ENCODE measurements around the gene APIP.

DNA sequence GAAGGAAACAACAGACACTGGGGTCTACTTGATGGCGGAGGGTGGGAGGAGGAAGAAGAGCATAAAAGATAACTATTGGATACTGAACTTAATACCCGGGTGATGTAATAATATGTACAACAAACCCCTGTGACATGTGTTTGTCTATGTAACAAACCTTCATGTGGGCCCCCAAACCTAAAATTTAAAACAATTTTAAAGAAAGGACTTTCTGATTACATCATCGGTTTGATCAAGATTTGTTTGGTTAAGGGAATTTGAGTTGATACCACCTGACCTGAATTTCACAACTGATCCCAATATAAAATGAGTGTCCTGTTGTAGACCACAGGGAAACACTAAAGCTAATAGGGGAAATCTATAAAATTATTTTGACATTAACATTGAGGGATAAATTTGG, 34.3 kb downstream of the APIP start:
- no peak for TF ChIP-seq POLR2A (IDR thresholded peaks at IDR 0.05)
- no peak for TF ChIP-seq CTCF (IDR thresholded peaks at IDR 0.05)

Data from Peyer's patch (tissue), 4 donors.